Cardiac septum (tissue), 1 donor: Measurements from ENCODE around the gene OR7A5. TPM values are rescaled to one million over a fixed set of nuclear protein-coding genes. Genes with fewer than 3 reads are reported as not detected.
"Not testable (repeated sequence)": the region's sequence is repeated elsewhere in the genome, so short reads cannot be mapped to it uniquely, and the experiment has no call there.

Experiments used
- DNase-seq: peaks from one replicate; pipeline ENCODE4 v3.0.0-alpha.2; 2020; ENCODE audit warnings: low spot score
- intact Hi-C: fragments of 100-400 bp; cut with DNase I; formaldehyde crosslinking; loops from one replicate; pipeline ENCODE4 v1.14.0; 2022
- total RNA-seq: library from RNA; stranded (reverse); fragmentation: NEBNext Ultra II Directional; extraction: Animal tissue kit (Norgen Biotek cat#: 25700); gene quantifications from one replicate; pipeline ENCODE4 v1.2.1, GENCODE V29; 2021
- donor health status: DM: no; HTN: no; CAD: no.

OR7A5 gene
- total RNA-seq, 1 donor from 2014 or later = not detected

DNA sequence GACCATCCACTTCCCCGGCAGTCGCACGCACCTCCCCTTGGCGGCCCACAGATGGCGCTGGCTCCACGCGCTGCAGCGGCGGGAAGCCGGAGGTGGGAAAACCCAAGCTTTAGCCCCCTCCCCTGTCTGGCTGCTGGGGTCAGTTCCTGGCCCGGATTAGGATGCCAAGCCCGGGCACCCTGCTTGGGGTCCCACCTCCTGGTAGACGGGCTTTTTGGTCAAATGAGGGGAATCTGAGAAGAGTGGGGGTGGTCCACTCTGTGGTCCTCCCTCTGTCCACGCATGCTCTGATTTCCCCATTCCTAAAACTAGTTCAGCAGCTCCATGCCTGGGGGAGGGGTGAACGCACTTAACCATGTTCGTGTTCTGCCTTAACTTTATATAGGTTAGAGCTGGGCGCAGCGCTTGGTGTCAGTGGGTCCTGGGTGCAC lies 48.5 kb downstream of the OR7A5 start:
- intact Hi-C loops = loop anchor here (5.0 kb wide), 1 partner anchor 101 kb away; the partner anchor contains the start of gene OR7A17
- DNase-seq = no peak

- peak; percentile 82 for DNase-seq
- intact Hi-C loops = loop anchor here (5.0 kb wide), 1 partner anchor 102 kb away; the partner anchor contains the start of gene OR7A17
Measured at GRCh38 chr19:14785102-14785793, 49.7 kb downstream of the OR7A5 start.

GRCh38 chr19:14784730-14785101 lies 50.3 kb downstream of the OR7A5 start:
- peak; percentile 91 for DNase-seq
- intact Hi-C loops = loop anchor here (5.0 kb wide), 1 partner anchor 103 kb away; the partner anchor contains the start of gene OR7A17

- intact Hi-C loops, DNase-seq: not testable (repeated sequence)
Measured at GRCh38 chr19:14783410-14783998, 51.5 kb downstream of the OR7A5 start.

DNA sequence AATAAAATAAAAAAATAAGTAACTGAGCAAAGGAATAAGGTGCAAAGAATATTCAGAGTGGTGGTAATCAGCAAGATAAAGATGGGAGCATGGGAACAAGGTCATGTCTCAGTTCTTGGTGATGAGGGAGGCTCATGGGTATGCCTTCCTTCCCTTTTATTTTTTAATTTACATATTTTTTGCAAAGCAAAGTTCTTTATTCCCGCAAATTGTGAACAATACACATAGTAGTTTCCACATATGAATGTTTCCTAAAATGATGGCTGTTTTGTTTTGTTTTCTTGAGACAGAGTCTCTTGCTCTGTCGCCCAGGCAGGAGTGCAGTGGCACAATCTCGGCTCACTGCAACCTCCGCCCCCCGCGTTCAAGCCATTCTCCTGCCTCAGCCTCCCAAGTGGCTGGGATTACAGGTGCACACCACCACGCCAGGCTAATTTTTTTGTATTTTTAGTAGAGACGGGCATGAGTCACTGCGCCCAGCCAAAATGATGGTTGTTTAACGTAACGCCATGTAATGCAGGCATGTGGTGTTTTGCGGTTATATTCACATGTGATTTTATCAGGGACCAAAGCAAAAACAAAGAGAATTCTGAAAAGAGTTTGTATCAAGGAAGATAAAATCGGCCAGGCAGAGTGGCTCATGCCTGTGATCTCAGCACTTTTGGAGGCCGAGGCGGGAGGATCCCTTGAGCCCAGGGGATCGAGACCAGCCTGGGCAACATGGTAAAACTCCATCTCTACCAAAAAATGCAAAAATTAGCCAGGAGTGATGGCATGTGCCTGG lies 52.2 kb downstream of the OR7A5 start:
- DNase-seq = no peak
- intact Hi-C loops = no loop called here

- DNase-seq, intact Hi-C loops: not testable (repeated sequence)
Measured at GRCh38 chr19:14781713-14782536, 53.1 kb downstream of the OR7A5 start.

DNA sequence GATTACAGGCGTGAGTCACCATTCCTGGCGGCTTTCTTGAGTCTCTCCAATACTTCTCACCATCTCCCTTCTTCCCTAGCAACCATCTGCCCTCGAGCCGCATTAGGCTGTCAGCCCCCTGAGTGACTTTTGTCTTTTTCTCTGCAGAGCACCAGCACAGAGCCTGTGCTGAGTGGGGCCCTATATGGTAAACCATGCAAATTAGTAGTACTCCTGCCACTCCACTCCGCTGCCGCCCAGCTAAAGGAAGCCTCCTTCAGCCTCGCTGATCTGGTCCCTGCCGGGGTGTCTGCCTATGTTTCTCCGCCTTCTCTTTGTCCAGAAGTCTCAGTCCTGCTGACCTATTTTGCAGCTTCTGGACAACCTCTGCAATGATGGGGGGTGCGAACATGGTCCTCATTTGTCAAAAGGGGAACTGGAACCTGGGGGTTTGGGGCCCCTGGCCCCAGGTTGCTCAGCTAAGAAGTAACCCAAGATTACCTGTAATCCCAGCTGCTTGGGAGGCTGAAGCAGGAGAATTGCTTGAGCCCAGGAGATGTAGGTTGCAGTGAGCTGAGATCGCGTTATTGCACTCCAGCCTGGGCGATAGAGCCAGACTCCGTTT lies 54.3 kb downstream of the OR7A5 start:
- DNase-seq, intact Hi-C loops: not testable (repeated sequence)

DNA sequence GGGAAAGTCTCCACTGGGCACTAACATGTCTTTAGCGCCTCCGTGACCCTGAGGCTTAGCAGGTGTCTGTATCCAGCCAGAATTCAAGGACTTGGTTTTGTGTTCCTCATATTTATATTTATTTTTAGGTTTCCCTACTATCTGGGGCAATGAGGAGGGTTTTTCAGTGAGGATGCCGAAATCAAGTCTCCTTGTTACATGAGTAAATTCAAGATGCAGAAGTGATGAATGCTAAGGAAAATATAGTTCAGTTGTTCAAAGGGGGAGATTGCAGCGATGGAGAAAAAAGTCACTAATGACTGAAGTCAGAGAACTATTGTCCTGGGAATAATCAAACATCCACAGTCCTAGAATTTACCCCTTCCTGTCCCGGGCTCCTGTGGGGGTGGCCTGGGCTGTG lies 55.8 kb downstream of the OR7A5 start:
- intact Hi-C loops = no loop called here
- no peak for DNase-seq

DNA sequence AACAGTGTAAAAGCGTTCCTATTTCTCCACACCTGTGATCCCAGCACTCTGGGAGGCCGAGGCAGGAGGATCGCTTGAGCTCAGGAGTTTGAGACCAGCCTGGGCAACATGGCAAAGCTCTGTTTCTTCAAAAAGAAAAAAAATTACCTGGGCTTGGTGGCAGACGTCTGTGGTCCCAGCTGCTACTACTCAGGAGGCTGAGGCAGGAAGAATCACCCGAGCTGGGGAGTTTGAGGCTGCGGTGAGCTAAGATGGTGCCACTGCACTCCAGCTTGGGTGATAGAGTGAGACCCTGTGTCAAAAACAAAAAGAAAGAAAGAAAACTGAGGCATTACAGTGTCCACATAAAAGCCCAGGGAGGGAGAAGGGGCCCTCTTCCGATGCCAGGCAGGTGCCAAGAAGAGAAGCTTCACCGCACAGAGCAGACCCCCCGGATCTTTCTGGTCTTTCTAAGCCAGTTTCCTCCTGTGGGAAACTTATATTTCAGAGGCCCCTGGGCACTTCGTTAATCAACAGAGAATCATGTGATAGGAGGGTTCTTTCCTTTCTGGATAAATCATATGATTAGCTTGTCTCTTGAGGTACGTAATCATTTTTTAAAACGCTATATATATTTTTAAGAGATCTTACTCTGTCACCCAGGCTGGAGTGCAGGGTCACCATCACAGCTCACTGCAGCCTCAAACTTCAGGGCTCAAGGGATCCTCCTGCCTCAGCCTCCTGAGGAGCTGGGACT lies 56.7 kb downstream of the OR7A5 start, which contains the start of gene ADGRE2:
TSS of gene ADGRE2 (minus strand) at position 451 of the 736 bp plus-strand sequence. CDS start 1,804 bp downstream, outside the sequence.
- DNase-seq, intact Hi-C loops: not testable (repeated sequence)

GRCh38 chr19:14777645-14778044 lies 57.3 kb downstream of the OR7A5 start:
- DNase-seq, intact Hi-C loops: not testable (repeated sequence)

Other genes starting within 250 kb of the OR7A5 start
- 0.46 TPM for gene ADGRE3, start 160.3 kb downstream of the OR7A5 start, total RNA-seq
- gene ZNF333, start 145.1 kb downstream of the OR7A5 start, total RNA-seq = 10.5 TPM
- 2.5 TPM for gene ADGRE2, start 56.6 kb downstream of the OR7A5 start, total RNA-seq
- 0.03 TPM for gene OR7C1, start within 50 bp of the OR7A5 start, total RNA-seq
- not detected for gene OR7A10, start 13.7 kb upstream of the OR7A5 start, total RNA-seq
- not detected for gene OR7A17, start 50.9 kb upstream of the OR7A5 start, total RNA-seq
- not detected for gene OR7C2, start 106.3 kb upstream of the OR7A5 start, total RNA-seq
- gene SLC1A6, start 144.7 kb upstream of the OR7A5 start, total RNA-seq = not detected
- not detected for gene CASP14, start 214.3 kb upstream of the OR7A5 start, total RNA-seq
- gene OR1I1, start 247.0 kb upstream of the OR7A5 start, total RNA-seq = not detected